Measurements from ENCODE around the gene PXMP2. TPM values are rescaled to one million over a fixed set of nuclear protein-coding genes. Genes with fewer than 3 reads are reported as not detected.
A peak's percentile ranks its signal among the peaks of the same experiment; 100 is the strongest.

PXMP2 gene
- total RNA-seq, 1 donor = 10.1 TPM

DNA sequence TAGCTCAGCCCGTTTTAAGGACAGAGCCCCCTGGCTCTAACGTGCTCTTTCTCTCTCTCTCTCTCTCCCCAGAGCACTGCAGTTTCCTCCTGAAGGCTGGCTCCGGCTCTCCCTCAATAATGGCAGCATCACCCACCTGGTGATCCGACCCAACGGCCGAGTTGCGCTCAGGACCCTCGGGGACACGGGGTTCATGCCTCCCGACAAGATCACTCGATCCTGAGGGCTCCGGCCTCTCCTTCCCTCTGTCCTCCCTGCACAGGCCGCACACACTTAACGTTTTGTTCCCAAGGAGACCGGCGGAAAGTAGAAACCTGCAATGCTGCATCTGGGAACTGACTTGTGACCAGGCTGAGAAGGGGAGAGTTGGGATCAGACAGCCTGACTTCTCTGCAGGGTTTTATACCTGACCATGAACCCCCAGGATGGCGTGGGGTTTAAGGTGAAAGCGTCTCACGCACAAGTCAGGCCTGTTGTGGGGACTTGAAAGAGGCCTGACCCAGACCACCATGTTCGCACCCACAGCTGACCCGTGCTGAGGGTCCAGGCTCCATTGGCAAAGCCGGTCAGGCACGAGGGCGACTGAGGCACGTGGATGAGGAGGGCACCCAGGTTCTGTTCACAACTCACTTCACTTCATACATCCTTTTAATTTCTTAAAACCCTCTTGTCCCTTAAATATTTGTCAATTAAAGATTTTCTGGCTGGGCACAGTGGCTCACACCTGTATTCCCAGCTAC, 33.4 kb downstream of the PXMP2 start:
- TF ChIP-seq, protein P1, sequence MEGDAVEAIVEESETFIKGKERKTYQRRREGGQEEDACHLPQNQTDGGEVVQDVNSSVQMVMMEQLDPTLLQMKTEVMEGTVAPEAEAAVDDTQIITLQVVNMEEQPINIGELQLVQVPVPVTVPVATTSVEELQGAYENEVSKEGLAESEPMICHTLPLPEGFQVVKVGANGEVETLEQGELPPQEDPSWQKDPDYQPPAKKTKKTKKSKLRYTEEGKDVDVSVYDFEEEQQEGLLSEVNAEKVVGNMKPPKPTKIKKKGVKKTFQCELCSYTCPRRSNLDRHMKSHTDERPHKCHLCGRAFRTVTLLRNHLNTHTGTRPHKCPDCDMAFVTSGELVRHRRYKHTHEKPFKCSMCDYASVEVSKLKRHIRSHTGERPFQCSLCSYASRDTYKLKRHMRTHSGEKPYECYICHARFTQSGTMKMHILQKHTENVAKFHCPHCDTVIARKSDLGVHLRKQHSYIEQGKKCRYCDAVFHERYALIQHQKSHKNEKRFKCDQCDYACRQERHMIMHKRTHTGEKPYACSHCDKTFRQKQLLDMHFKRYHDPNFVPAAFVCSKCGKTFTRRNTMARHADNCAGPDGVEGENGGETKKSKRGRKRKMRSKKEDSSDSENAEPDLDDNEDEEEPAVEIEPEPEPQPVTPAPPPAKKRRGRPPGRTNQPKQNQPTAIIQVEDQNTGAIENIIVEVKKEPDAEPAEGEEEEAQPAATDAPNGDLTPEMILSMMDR (IDR thresholded peaks at IDR 0.05; ENCODE audit: extremely low read depth, low read depth, low read length) = no peak
- H3K27ac ChIP-seq (ENCODE audit: low read depth, low read length) = no peak overlapping the region
- H3K4me3 ChIP-seq (ENCODE audit: insufficient read depth, low read length) = no peak overlapping the region
- peaks cover 69% of the 10 kb centered on the region for H3K36me3 ChIP-seq (ENCODE audit: insufficient read depth, low read length)
- peak; percentile 36 for DNase-seq (ENCODE audit: insufficient read length, low spot score, missing footprints)
- H3K9me3 ChIP-seq (ENCODE audit: low read depth, low read length) = no peaks in the 10 kb centered on the region
- H2AFZ ChIP-seq (ENCODE audit: low read length) = no peak overlapping the region
- peaks cover 31% of the 10 kb centered on the region for H4K20me1 ChIP-seq (ENCODE audit: insufficient read depth, low read length)
- H3K27me3 ChIP-seq (ENCODE audit: insufficient read depth, low read length) = no peaks in the 10 kb centered on the region
- H3K4me1 ChIP-seq (ENCODE audit: insufficient read depth, low read length) = peaks cover 6% of the 10 kb centered on the region
- H3K79me2 ChIP-seq (ENCODE audit: insufficient read depth, low read length) = peaks cover 40% of the 10 kb centered on the region
- no peak overlapping the region for H3K4me2 ChIP-seq (ENCODE audit: insufficient read depth, low read length)

DNA sequence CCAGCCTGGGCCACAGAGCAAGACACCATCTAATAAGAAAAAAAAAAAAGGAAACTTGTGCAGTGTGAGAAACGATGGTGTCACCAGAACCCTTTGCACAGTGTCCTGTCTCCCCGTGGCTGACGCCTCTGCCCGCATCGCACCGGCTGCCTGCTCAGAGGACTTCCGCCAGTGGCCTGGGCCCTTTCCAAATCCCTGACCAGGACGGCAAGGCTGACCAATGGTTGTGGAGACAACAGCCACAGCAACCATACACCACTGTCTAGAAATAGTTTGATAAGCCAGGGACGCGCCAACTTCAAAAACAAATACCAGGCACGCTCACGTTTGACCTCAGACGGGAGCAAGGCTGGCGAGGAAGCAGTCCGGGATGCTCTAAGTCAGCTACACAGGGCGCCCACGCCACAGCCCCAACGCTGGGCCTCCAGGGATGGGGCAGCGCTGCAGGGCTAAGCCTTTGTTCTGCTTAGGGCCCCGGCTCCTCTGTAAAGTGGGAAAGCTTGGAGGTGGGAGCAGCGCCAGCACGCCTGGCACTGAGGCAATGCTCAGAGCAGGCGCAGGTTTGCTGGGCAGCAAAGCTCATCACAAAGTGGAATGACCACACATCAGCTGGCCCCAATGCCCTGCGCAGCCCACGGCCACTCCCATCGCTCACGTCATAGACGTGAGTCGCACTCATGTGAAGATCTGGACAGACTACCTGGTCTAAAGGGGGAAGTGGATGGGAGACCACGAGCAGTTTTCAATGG, 35.8 kb downstream of the PXMP2 start:
- Histone ChIP-seq H3K36me3 (ENCODE audit: insufficient read depth, low read length) (peaks cover 86% of the 10 kb centered on the region), H3K79me2 (ENCODE audit: insufficient read depth, low read length) (peaks cover 53% of the 10 kb centered on the region), H3K4me1 (ENCODE audit: insufficient read depth, low read length) (peaks cover 6% of the 10 kb centered on the region), H4K20me1 (ENCODE audit: insufficient read depth, low read length) (peaks cover 28% of the 10 kb centered on the region), H3K9me3 (ENCODE audit: low read depth, low read length) (no peaks in the 10 kb centered on the region), H3K27me3 (ENCODE audit: insufficient read depth, low read length) (no peaks in the 10 kb centered on the region), H3K4me2 (ENCODE audit: insufficient read depth, low read length) (no peak overlapping the region), H2AFZ (ENCODE audit: low read length) (no peak overlapping the region), H3K4me3 (ENCODE audit: insufficient read depth, low read length) (no peak overlapping the region), H3K27ac (ENCODE audit: low read depth, low read length) (peak overlapping the region; percentile 67)
- DNase-seq (ENCODE audit: insufficient read length, low spot score, missing footprints) = peak; percentile 94
- TF ChIP-seq, protein P1 (IDR thresholded peaks at IDR 0.05; ENCODE audit: extremely low read depth, low read depth, low read length) = no peak

GRCh38 chr12:132723764-132724140, 36.4 kb downstream of the PXMP2 start:
- peaks cover 57% of the 10 kb centered on the region for H3K79me2 ChIP-seq (ENCODE audit: insufficient read depth, low read length)
- peak; percentile 98 for DNase-seq (ENCODE audit: insufficient read length, low spot score, missing footprints)
- H3K4me3 ChIP-seq (ENCODE audit: insufficient read depth, low read length) = no peak overlapping the region
- no peaks in the 10 kb centered on the region for H3K27me3 ChIP-seq (ENCODE audit: insufficient read depth, low read length)
- no peaks in the 10 kb centered on the region for H3K9me3 ChIP-seq (ENCODE audit: low read depth, low read length)
- peaks cover 6% of the 10 kb centered on the region for H3K4me1 ChIP-seq (ENCODE audit: insufficient read depth, low read length)
- TF ChIP-seq, protein P1 (IDR thresholded peaks at IDR 0.05; ENCODE audit: extremely low read depth, low read depth, low read length) = no peak
- no peak overlapping the region for H3K4me2 ChIP-seq (ENCODE audit: insufficient read depth, low read length)
- no peak overlapping the region for H2AFZ ChIP-seq (ENCODE audit: low read length)
- peaks cover 31% of the 10 kb centered on the region for H4K20me1 ChIP-seq (ENCODE audit: insufficient read depth, low read length)
- H3K27ac ChIP-seq (ENCODE audit: low read depth, low read length) = peak overlapping the region; percentile 67
- H3K36me3 ChIP-seq (ENCODE audit: insufficient read depth, low read length) = peaks cover 91% of the 10 kb centered on the region

Data from osteoblast (primary cell).